Neural cell (in vitro differentiated cells): ENCODE results near the gene SH3RF2. TPM values are rescaled to one million over a fixed set of nuclear protein-coding genes. Genes with fewer than 3 reads are reported as not detected.

Source experiments
- H2AFZ ChIP-seq: fragments of 200-600, 300-800 bp; sonication (generic), shearing (Covaris generic); 2 replicates; pipeline ENCODE4 v1.6.0; 2014; ENCODE audit warnings: low read depth, mild to moderate bottlenecking, antibody characterized with exemption, low read length, moderate library complexity
- H3F3A ChIP-seq: fragments of 200-600 bp; shearing (Covaris generic); 2 replicates; pipeline ENCODE4 v1.6.1; 2016; ENCODE audit warnings: mild to moderate bottlenecking, moderate library complexity, mixed read lengths, antibody characterized with exemption, low read length; ENCODE audit not compliant: insufficient read depth, poor library complexity, severe bottlenecking
- H3K27ac ChIP-seq: fragments of 200-600, 300-800 bp; sonication (generic), shearing (Covaris generic); 2 replicates; pipeline ENCODE4 v1.5.1; 2014; ENCODE audit warnings: mild to moderate bottlenecking, low read length, moderate library complexity
- H3K27me3 ChIP-seq: fragments of 300-800, 200-600 bp; sonication (generic), shearing (Covaris generic); 2 replicates; pipeline ENCODE4 v1.6.0; 2014; ENCODE audit warnings: mild to moderate bottlenecking, low read depth, low read length, moderate library complexity; ENCODE audit not compliant: insufficient read depth
- H3K36me3 ChIP-seq: fragments of 300-800, 200-600 bp; sonication (generic), shearing (Covaris generic); 2 replicates; pipeline ENCODE4 v1.5.1; 2014; ENCODE audit warnings: mild to moderate bottlenecking, antibody characterized with exemption, low read length, moderate library complexity; ENCODE audit not compliant: insufficient read depth
- H3K4me2 ChIP-seq: fragments of 300-800, 200-600 bp; sonication (generic), shearing (Covaris generic); 2 replicates; pipeline ENCODE4 v1.6.0; 2014; ENCODE audit warnings: mild to moderate bottlenecking, low read length
- H3K4me3 ChIP-seq: fragments of 300-800, 200-600 bp; sonication (generic), shearing (Covaris generic); 2 replicates; pipeline ENCODE4 v1.5.1; 2014; ENCODE audit warnings: mild to moderate bottlenecking, low read length, moderate library complexity
- H3K79me2 ChIP-seq: fragments of 200-600 bp; shearing (Covaris generic); replicated peaks from 2 replicates; pipeline ENCODE4 v1.6.0; 2014; ENCODE audit warnings: mild to moderate bottlenecking, low read length, moderate library complexity; ENCODE audit not compliant: insufficient read depth
- H3K9ac ChIP-seq: fragments of 300-800, 200-600 bp; sonication (generic), shearing (Covaris generic); 2 replicates; pipeline ENCODE4 v1.6.1; 2016; ENCODE audit warnings: mild to moderate bottlenecking, low read length, mixed read lengths
- H3K9me2 ChIP-seq: fragments of 200-600 bp; shearing (Covaris generic); 2 replicates; pipeline ENCODE4 v1.6.1; 2016; ENCODE audit warnings: mild to moderate bottlenecking, low read length, mixed read lengths; ENCODE audit not compliant: insufficient read depth
- H3K9me3 ChIP-seq: fragments of 200-600, 300-800 bp; sonication (generic), shearing (Covaris generic); 2 replicates; pipeline ENCODE4 v1.6.1; 2016; ENCODE audit warnings: mild to moderate bottlenecking, mixed run types, low read length, moderate library complexity, mixed read lengths
- H4K20me1 ChIP-seq: fragments of 200-600 bp; shearing (Covaris generic); 2 replicates; pipeline ENCODE4 v1.6.1; 2016; ENCODE audit warnings: mild to moderate bottlenecking, mixed run types; ENCODE audit not compliant: insufficient read depth
- CTCF ChIP-seq: fragments of 450-650 bp; IDR thresholded peaks from 2 replicates; pipeline ENCODE4 v1.5.1; 2014; ENCODE audit warnings: antibody characterized with exemption, mild to moderate bottlenecking, moderate library complexity; ENCODE audit not compliant: poor library complexity, severe bottlenecking
- EP300 ChIP-seq: fragments of 450-650 bp; conservative IDR thresholded peaks from 2 replicates; pipeline ENCODE4 v1.6.1; 2014; ENCODE audit warnings: antibody characterized with exemption, mild to moderate bottlenecking, moderate library complexity; ENCODE audit not compliant: poor library complexity, severe bottlenecking
- EZH2 ChIP-seq: fragments of 200-600, 300-800 bp; shearing (Covaris generic), sonication (generic); IDR thresholded peaks from 2 replicates; pipeline ENCODE4 v1.6.1; 2014; ENCODE audit warnings: antibody characterized with exemption, low read length, borderline replicate concordance, mild to moderate bottlenecking; ENCODE audit not compliant: insufficient read depth, poor library complexity, severe bottlenecking
- MXI1 ChIP-seq: fragments of 450-650 bp; conservative IDR thresholded peaks from 2 replicates; pipeline ENCODE4 v1.6.1; 2014; ENCODE audit warnings: antibody characterized with exemption, mild to moderate bottlenecking; ENCODE audit not compliant: poor library complexity, severe bottlenecking
- POLR2AphosphoS5 ChIP-seq: IDR thresholded peaks from 2 replicates; pipeline ENCODE4 v1.6.1; 2012
- RAD21 ChIP-seq: fragments of 450-650 bp; conservative IDR thresholded peaks from 2 replicates; pipeline ENCODE4 v1.6.1; 2014; ENCODE audit warnings: antibody characterized with exemption, mild to moderate bottlenecking, moderate library complexity
- SMC3 ChIP-seq: fragments of 450-650 bp; conservative IDR thresholded peaks from 2 replicates; pipeline ENCODE4 v1.6.1; 2014; ENCODE audit warnings: antibody characterized with exemption, mild to moderate bottlenecking, moderate library complexity; ENCODE audit not compliant: poor library complexity
- TAF1 ChIP-seq: IDR thresholded peaks from 2 replicates; pipeline ENCODE4 v1.6.1; 2012; ENCODE audit warnings: low read depth
- polyA plus RNA-seq: library from polyadenylated mRNA; depleted of rRNA; stranded (reverse); fragments of >200 nt; gene quantifications from 2 replicates; pipeline ENCODE4 v1.2.3, GENCODE V29; 2014
- TF ChIP-seq, protein P1 (sequence below): IDR thresholded peaks from 2 replicates; pipeline ENCODE4 v1.6.1; 2012; ENCODE audit warnings: borderline replicate concordance

The SH3RF2 gene
- polyA plus RNA-seq, 1 donor from 2014 or later = not detected

DNA sequence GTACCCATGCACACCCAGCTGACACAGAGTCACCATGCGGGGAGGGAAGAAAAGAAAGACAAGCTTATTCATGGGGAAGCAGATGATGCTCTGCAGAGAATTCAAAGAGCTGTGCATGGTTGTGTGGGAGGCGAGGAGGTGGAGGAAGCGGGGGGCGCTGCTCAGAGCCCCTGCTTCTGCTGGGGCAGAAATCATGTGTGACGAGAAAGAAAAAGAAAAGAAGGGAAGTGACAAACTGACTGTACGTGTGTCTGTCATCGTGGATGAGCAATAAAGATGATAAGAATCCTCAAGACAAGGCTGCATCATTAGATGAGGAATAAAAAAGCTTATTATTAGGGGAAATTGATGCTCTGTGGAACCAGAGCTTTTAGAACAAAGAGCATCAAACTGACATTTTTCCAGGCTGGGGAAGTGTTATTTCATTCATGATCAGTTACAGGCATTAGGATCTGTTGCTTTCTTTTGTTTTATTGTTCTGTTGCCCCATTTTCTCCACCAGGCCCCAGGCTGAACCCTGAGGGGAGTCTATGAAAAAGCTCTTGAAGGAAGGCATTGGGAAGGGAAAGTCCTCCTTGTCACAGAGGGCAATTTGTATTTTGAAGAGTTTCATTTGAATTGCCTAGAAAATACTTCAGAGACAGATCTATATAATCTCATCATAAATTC lies 20.3 kb upstream of the SH3RF2 start:
- H2AFZ ChIP-seq = peak overlapping the region; percentile 12
- no peak for TF ChIP-seq MXI1
- no peak for TF ChIP-seq TAF1
- TF ChIP-seq POLR2AphosphoS5 = peak; percentile 60
- TF ChIP-seq SMC3 = peak; percentile 23
- no peak for TF ChIP-seq EZH2
- TF ChIP-seq, protein P1, sequence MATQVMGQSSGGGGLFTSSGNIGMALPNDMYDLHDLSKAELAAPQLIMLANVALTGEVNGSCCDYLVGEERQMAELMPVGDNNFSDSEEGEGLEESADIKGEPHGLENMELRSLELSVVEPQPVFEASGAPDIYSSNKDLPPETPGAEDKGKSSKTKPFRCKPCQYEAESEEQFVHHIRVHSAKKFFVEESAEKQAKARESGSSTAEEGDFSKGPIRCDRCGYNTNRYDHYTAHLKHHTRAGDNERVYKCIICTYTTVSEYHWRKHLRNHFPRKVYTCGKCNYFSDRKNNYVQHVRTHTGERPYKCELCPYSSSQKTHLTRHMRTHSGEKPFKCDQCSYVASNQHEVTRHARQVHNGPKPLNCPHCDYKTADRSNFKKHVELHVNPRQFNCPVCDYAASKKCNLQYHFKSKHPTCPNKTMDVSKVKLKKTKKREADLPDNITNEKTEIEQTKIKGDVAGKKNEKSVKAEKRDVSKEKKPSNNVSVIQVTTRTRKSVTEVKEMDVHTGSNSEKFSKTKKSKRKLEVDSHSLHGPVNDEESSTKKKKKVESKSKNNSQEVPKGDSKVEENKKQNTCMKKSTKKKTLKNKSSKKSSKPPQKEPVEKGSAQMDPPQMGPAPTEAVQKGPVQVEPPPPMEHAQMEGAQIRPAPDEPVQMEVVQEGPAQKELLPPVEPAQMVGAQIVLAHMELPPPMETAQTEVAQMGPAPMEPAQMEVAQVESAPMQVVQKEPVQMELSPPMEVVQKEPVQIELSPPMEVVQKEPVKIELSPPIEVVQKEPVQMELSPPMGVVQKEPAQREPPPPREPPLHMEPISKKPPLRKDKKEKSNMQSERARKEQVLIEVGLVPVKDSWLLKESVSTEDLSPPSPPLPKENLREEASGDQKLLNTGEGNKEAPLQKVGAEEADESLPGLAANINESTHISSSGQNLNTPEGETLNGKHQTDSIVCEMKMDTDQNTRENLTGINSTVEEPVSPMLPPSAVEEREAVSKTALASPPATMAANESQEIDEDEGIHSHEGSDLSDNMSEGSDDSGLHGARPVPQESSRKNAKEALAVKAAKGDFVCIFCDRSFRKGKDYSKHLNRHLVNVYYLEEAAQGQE = peak; percentile 90
- TF ChIP-seq RAD21 = no peak
- no peak for TF ChIP-seq CTCF
- TF ChIP-seq EP300 = peak; percentile 94
- no peak overlapping the region for H3K4me3 ChIP-seq
- H4K20me1 ChIP-seq = no peaks in the 10 kb centered on the region
- no peaks in the 10 kb centered on the region for H3K9me3 ChIP-seq
- H3K9ac ChIP-seq = peak overlapping the region; percentile 53
- H3F3A ChIP-seq = no peaks in the 10 kb centered on the region
- no peaks in the 10 kb centered on the region for H3K36me3 ChIP-seq
- no peaks in the 10 kb centered on the region for H3K27me3 ChIP-seq
- H3K4me2 ChIP-seq = no peak overlapping the region
- no peaks in the 10 kb centered on the region for H3K9me2 ChIP-seq
- peak overlapping the region; percentile 92 for H3K27ac ChIP-seq
- no peaks in the 10 kb centered on the region for H3K79me2 ChIP-seq

- Histone ChIP-seq H3K9me2 (no peaks in the 10 kb centered on the region), H3K79me2 (no peaks in the 10 kb centered on the region), H3K9me3 (no peaks in the 10 kb centered on the region), H2AFZ (no peak overlapping the region), H3K9ac (peak overlapping the region; percentile 53), H3K27me3 (no peaks in the 10 kb centered on the region), H3F3A (no peaks in the 10 kb centered on the region), H3K4me3 (no peak overlapping the region), H3K36me3 (no peaks in the 10 kb centered on the region), H3K4me2 (no peak overlapping the region), H4K20me1 (no peaks in the 10 kb centered on the region), H3K27ac (peak overlapping the region; percentile 92)
- TF ChIP-seq EZH2 (no peak), POLR2AphosphoS5 (no peak), CTCF (no peak), TAF1 (no peak), RAD21 (no peak), SMC3 (no peak), EP300 (no peak), MXI1 (no peak)
- TF ChIP-seq, protein P1 = no peak
Measured at GRCh38 chr5:145917288-145917687, 19.1 kb upstream of the SH3RF2 start.
